Mucosa of stomach (tissue), 1 donor: ENCODE data around the gene SEMA5A.

Experiments used
- H3K27me3 ChIP-seq: one replicate; pipeline ENCODE4 v1.7.0; 2013; ENCODE audit warnings: mild to moderate bottlenecking, low read length; ENCODE audit not compliant: control insufficient read depth, insufficient read depth
- H3K36me3 ChIP-seq: one replicate; pipeline ENCODE4 v1.7.0; 2013; ENCODE audit warnings: low read length; ENCODE audit not compliant: control insufficient read depth, insufficient read depth
- H3K4me1 ChIP-seq: one replicate; pipeline ENCODE4 v1.7.0; 2013; ENCODE audit warnings: mild to moderate bottlenecking, low read length; ENCODE audit not compliant: control insufficient read depth, insufficient read depth
- H3K4me3 ChIP-seq: one replicate; pipeline ENCODE4 v1.7.0; 2013; ENCODE audit warnings: low read length
- H3K9ac ChIP-seq: one replicate; pipeline ENCODE4 v1.7.0; 2013; ENCODE audit warnings: mild to moderate bottlenecking, low read length, moderate library complexity
- H3K9me3 ChIP-seq: one replicate; pipeline ENCODE4 v1.7.0; 2013; ENCODE audit warnings: mild to moderate bottlenecking, low read length, moderate library complexity; ENCODE audit not compliant: control insufficient read depth
- donor health status: Pancreatic carcinoma.

Gene SEMA5A

DNA sequence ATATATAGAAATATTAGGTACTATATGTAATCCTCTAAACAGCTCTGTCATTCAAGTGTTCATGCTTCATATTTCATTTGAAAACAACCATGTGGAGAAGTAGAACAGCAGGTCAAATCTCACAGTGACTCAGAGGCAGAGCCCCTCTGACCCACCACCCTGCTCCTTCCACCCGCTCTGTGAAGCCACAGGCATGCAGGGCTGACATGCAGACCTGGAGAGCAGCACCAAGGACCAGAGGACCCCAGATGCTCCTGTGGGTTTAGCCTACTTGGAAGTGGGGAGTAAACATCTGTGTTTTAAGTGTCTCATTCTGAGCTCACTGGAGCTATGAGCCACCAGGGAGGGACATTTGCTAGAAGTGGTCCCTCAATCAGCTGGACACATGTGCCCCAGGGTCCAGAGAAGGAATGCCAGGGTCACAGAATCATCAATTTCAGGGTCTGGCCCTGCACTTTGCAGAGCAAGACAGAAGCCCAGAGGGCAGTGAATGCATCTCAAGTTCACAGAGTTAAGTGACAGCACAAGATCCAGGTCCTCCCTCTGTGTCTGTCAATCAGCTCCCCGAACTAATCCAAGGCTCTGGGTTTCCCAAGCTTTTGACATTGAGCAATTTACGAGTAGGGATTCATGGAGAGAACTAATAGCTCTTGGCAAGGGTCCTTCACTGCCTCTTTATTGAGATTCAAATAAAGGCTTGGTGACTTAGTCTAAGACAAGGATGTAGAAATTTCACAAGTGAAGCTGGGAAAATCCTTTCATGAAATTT lies 441.1 kb downstream of the SEMA5A start:
- no peaks in the 10 kb centered on the region for H3K9me3 ChIP-seq
- H3K27me3 ChIP-seq: no peaks in the 10 kb centered on the region
- no peak overlapping the region for H3K4me3 ChIP-seq
- no peaks in the 10 kb centered on the region for H3K4me1 ChIP-seq
- H3K36me3 ChIP-seq: no peaks in the 10 kb centered on the region
- no peak overlapping the region for H3K9ac ChIP-seq

DNA sequence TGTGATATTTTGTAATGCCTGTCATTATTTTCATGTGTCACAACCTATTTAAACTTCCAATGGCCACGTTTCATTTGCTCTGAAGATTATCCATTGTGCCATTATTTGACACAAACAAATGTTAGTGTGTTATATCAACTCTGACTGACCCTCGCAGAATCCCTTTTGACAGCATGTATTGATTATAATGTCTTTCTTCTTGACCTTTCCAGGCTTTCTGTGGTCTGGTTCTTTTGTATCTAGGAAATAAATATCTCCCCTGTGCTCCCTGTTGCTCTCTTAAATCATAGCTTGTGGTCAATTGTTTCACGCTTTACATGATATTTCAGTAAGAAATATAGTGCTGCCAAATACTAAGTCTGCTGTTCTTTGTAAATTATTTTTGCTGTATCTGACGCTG lies 442.6 kb downstream of the SEMA5A start:
- no peaks in the 10 kb centered on the region for H3K36me3 ChIP-seq
- no peak overlapping the region for H3K4me3 ChIP-seq
- no peaks in the 10 kb centered on the region for H3K4me1 ChIP-seq
- H3K27me3 ChIP-seq: no peaks in the 10 kb centered on the region
- H3K9ac ChIP-seq: no peak overlapping the region
- no peaks in the 10 kb centered on the region for H3K9me3 ChIP-seq

DNA sequence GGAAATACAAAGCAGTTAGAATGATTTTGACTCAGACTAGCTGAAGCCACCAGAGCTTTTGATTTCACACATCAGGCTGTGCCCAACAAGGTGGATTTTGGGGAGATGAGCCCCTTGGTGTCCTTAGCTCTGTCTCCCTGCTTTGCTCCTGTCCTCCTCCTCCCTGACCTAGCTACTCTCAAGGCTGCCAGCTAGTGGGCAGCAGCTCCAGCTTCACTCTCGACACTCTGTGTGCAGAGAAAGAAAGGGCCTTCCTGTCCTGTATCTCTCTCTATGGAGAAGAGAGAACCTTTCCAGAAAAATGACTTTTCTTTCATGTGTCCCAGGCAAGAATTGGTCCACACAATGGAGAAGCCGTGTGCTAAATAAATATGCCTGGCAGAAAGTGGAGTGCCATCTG lies 446.2 kb downstream of the SEMA5A start:
- Histone ChIP-seq H3K9ac (no peak overlapping the region), H3K27me3 (no peaks in the 10 kb centered on the region), H3K36me3 (no peaks in the 10 kb centered on the region), H3K4me3 (no peak overlapping the region), H3K4me1 (no peaks in the 10 kb centered on the region), H3K9me3 (no peaks in the 10 kb centered on the region)

DNA sequence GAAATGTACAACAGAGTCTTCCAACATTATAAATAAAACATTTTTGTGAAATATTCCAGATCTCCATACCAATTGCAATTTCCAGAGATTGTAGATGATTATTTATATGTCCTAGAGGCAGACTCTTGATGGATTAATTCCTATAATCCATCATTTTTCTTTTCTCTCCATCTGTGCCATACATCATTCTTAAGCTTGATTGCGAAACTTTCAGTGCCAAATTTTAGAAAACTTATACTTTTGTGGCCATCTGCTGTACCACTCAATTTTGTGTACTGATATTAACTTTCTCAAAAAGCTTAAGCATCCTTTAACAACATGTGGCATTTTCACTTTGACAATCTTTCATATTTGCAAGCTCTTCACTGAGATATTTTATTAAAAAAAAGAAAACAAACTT lies 446.9 kb downstream of the SEMA5A start:
- Histone ChIP-seq H3K36me3 (no peaks in the 10 kb centered on the region), H3K9ac (no peak overlapping the region), H3K9me3 (no peaks in the 10 kb centered on the region), H3K27me3 (no peaks in the 10 kb centered on the region), H3K4me3 (no peak overlapping the region), H3K4me1 (no peaks in the 10 kb centered on the region)

DNA sequence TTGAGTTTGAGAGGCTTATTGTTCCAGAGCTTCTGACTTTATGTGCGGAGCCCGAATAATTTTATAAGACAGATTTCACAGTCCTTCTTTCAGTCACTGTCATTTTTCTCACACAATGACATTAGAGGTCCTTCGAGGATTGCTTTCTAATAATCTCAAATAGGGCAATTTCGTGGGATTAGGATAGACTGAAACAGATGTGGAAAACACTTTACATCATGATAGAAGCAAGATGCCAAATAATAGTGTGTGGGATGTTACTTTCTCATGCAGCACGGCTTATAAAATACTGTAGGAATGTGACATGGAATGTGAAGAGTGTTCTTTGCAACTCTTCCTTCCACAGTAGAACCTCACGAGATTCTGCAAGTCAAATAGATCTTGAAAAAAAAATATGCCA lies 451.3 kb downstream of the SEMA5A start:
- no peaks in the 10 kb centered on the region for H3K27me3 ChIP-seq
- no peaks in the 10 kb centered on the region for H3K36me3 ChIP-seq
- no peak overlapping the region for H3K9ac ChIP-seq
- H3K4me3 ChIP-seq: no peak overlapping the region
- no peaks in the 10 kb centered on the region for H3K4me1 ChIP-seq
- H3K9me3 ChIP-seq: no peaks in the 10 kb centered on the region

DNA sequence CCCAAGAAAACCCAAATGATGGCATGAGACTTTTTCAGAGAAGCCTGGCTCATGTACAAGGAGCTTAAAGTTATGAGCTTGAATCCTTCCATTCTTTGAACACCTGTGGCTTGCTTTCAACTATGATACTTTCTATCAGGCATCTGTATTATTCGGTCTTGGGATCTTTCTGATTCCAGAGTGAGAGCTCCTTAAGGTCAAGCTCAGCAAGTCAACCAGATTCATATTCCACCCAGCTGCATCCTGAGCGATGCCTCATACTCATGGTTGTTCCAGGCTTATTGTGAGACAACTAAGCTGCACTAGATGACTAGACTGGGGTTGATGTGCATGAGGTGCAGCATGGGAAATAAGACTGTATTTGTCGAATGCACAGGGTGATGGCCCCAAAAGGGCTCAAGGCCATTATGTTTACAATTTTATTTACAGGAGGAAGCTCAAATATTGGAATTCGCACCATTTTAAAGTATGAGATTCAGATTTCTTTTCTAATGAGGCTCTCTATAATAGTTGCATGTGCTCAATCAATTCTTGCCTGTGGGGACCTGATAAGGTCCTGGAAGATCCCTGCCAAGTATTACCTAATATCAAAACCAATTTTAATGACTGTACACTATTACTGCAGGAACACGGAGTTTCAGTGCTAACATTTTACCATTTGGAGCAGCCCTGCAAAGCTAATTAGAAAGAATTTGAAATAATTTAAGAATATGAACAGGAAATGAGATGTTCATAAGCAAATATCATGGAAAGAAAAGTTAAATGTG lies 453.8 kb downstream of the SEMA5A start:
- Histone ChIP-seq H3K4me1 (no peaks in the 10 kb centered on the region), H3K27me3 (no peaks in the 10 kb centered on the region), H3K4me3 (no peak overlapping the region), H3K9me3 (no peaks in the 10 kb centered on the region), H3K9ac (no peak overlapping the region), H3K36me3 (no peaks in the 10 kb centered on the region)

DNA sequence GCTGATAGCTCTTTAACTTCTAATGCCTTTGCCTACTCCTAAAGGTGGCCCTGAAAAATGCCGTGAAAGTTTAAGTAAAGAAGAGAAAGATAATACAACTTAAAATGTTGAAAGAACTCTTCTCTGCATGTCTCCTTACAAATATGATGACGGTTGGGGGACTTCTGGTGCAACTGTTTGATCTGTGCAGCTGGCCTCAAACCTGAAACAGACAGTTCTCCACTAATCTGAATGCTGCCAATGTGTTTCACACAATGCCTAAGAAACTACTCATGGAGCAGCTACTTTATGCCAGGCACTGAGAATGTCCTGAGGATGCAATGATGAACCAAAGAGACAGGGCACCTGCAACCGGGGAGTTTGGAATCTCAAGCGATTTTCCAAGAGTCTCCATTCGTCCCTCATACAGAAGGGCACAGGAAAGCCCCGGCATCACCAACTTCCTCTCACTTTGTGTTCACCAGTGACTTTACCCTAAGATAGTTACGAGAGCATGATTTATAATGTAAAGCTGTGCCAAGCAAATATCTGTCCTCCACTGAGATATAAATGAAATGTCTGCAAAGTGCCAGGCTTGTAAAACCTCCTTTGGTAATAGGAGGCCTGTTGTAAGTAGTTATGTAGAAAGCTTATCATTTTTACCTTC lies 455.4 kb downstream of the SEMA5A start:
- Histone ChIP-seq H3K36me3 (no peaks in the 10 kb centered on the region), H3K27me3 (no peaks in the 10 kb centered on the region), H3K9me3 (no peaks in the 10 kb centered on the region), H3K9ac (no peak overlapping the region), H3K4me1 (no peaks in the 10 kb centered on the region), H3K4me3 (no peak overlapping the region)

DNA sequence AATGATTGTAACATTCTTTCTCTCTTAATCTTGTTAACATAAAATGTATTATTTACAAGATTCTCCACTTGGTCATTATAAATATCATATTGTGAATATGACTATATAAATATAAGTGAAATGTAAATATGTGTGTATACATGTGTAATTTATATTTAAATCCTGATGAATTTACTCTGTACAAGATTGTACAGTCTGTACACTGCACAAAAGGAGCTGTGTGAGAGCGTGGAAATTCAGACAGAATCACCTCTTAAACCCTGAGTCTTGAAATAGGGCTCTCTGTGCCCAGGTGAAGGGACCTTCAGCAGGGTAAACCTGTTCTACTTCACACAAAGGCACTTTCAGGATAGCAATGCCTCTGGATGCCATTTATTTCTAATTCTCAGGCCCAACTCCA lies 456.0 kb downstream of the SEMA5A start:
- no peaks in the 10 kb centered on the region for H3K27me3 ChIP-seq
- no peak overlapping the region for H3K4me3 ChIP-seq
- no peak overlapping the region for H3K9ac ChIP-seq
- no peaks in the 10 kb centered on the region for H3K36me3 ChIP-seq
- H3K4me1 ChIP-seq: no peaks in the 10 kb centered on the region
- H3K9me3 ChIP-seq: no peaks in the 10 kb centered on the region

DNA sequence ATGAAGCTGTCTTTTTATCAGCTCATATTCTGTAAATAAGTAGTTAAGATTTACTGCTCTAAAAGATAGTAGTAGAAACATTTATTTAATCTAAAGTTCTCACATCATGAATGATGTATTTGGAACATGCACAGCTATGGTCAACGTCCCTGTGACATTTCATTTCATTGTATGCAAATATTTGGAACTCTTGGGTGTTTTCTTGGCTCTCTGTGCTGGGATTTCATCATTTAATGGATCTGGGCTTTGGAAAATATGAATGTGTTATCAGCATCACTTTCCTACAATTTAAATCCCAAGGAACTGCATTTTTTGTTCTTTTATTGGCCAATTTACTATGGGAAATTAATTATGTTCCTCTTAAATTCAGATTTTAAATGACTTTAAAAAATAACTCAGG lies 462.9 kb downstream of the SEMA5A start:
- Histone ChIP-seq H3K27me3 (no peaks in the 10 kb centered on the region), H3K9me3 (no peaks in the 10 kb centered on the region), H3K9ac (no peak overlapping the region), H3K36me3 (no peaks in the 10 kb centered on the region), H3K4me1 (no peaks in the 10 kb centered on the region), H3K4me3 (no peak overlapping the region)

DNA sequence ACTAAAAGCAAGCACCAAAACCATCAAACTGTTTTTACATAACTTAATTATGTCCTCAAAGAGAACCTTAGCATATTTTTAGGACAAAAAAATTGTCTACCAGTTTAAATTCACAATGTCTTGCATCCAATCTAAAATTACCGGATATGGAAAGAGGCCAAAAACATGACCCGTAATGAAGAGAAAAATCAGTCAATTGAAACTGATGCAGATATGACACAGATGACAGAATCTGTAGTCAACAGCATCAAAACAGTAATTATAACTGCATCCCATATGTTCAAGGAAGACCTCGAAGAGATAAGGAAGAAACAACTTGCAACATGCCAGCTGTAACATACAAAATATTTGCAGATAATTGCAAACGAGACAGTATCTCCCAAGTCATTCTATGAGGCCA lies 473.2 kb downstream of the SEMA5A start:
- H3K4me3 ChIP-seq: no peak overlapping the region
- H3K27me3 ChIP-seq: no peaks in the 10 kb centered on the region
- H3K36me3 ChIP-seq: no peaks in the 10 kb centered on the region
- H3K4me1 ChIP-seq: no peaks in the 10 kb centered on the region
- no peak overlapping the region for H3K9ac ChIP-seq
- no peaks in the 10 kb centered on the region for H3K9me3 ChIP-seq

DNA sequence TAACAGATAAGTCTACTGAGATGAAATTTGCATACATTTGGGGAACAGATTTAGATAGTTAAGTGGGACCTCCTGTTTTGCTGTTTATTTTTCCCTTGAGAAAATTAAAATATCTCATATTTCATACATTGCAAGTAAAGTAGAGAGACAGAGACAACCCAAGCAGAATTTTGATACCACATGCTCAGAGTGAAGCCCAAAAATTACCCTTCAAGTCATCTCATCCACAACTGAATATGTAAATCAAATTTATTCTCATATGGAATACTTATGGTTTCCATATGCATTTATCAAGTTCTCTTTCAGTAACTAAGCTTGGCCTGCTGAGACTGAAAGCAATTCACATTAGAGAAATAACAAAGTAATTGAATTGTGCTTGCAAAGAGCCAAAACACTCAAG lies 474.4 kb downstream of the SEMA5A start:
- Histone ChIP-seq H3K9ac (no peak overlapping the region), H3K27me3 (no peaks in the 10 kb centered on the region), H3K4me3 (no peak overlapping the region), H3K36me3 (no peaks in the 10 kb centered on the region), H3K4me1 (no peaks in the 10 kb centered on the region), H3K9me3 (no peaks in the 10 kb centered on the region)

DNA sequence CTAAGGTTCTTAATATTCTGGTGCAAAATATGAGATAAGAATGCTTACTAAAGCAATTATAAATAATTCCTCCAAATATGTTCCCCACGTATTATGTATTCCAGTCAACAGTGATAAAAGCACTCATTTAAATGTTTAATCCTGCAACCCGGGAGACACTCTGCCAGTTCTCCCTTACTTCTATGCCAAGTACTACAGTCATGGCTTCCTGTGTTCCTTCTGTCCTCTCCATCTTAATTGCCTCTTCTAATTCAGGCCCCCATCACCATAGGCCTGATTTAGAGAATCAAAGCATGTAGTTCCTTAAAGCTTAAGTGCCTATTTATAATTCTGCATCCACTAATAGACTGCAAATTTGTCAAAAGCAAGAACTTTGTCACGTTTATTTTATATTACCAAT lies 474.8 kb downstream of the SEMA5A start:
- Histone ChIP-seq H3K4me3 (no peak overlapping the region), H3K36me3 (no peaks in the 10 kb centered on the region), H3K9ac (no peak overlapping the region), H3K4me1 (no peaks in the 10 kb centered on the region), H3K9me3 (no peaks in the 10 kb centered on the region), H3K27me3 (no peaks in the 10 kb centered on the region)
